ENCODE measurements around the gene XPO6.

DNA sequence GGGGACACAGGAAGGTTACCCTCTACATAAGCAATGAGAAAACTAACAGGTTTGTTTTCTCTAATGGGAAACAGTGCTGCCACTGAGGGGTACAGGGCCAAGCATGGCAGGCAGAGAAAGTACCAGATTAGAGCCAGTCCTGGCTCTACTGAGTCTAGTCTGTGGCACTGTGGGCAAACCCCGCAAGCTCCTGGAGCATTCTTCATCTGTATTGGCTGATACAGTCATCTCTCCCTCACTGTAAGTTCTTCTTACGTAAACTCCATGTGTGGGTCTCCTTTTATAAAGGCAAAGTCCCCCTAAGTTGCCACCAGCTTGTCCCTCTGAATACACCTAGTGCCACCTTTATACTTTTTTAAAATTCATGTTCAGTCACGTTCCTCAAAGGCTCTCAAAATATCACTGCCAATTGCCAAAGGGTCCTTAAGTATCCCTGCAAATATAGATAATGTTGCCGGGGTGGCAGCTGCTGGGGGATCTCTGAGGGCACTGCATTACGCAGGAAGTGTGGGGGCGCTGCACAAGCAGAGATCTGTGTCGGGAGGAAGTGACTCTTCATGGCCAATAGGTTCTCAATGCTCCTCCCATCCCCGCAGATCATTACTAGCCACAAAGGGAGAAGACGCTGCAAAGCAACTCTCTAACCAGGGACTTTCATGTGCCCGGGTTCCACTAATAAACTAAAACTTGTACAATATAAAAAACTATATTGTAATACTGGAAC is 18.8 kb downstream of the XPO6 start:
- TF ChIP-seq, protein P1, sequence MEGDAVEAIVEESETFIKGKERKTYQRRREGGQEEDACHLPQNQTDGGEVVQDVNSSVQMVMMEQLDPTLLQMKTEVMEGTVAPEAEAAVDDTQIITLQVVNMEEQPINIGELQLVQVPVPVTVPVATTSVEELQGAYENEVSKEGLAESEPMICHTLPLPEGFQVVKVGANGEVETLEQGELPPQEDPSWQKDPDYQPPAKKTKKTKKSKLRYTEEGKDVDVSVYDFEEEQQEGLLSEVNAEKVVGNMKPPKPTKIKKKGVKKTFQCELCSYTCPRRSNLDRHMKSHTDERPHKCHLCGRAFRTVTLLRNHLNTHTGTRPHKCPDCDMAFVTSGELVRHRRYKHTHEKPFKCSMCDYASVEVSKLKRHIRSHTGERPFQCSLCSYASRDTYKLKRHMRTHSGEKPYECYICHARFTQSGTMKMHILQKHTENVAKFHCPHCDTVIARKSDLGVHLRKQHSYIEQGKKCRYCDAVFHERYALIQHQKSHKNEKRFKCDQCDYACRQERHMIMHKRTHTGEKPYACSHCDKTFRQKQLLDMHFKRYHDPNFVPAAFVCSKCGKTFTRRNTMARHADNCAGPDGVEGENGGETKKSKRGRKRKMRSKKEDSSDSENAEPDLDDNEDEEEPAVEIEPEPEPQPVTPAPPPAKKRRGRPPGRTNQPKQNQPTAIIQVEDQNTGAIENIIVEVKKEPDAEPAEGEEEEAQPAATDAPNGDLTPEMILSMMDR (IDR thresholded peaks at IDR 0.05): no peak
- TF ChIP-seq ZFX (IDR thresholded peaks at IDR 0.05; ENCODE audit: borderline replicate concordance): no peak

Data from 22Rv1 (cell line).